PC-3 (cell line): ENCODE data around the gene NPAS2. TPM values are rescaled to one million over a fixed set of nuclear protein-coding genes. Genes with fewer than 3 reads are reported as not detected.
A peak's percentile ranks its signal among the peaks of the same experiment; 100 is the strongest.

Experiments
- ATAC-seq: fragments of 200-7000 bp; cut with Tn5 transposase; 2 replicates; pipeline ENCODE4 v1.9.1; 2020; ENCODE audit warnings: mild to moderate bottlenecking, moderate library complexity
- BruUV-seq: library from RNA; stranded (reverse); fragments of 400-500 nt; replicated peaks from 2 replicates; lab custom pipeline; 2021; lab: Mats Ljungman, UMichigan
- CTCF ChIA-PET: fragments of 300-600 bp; sonication (Branson Sonifier 250); formaldehyde crosslinking; loops from one replicate; lab custom pipeline; 2022; ENCODE audit warnings: antibody characterized with exemption; lab: Charles Lee
- POLR2A ChIA-PET: fragments of 300-600 bp; sonication (Branson Sonifier 250); formaldehyde crosslinking; loops from one replicate; lab custom pipeline; 2022; ENCODE audit warnings: antibody characterized with exemption; ENCODE audit not compliant: unreplicated experiment; lab: Charles Lee
- DNase-seq: peaks from one replicate; pipeline ENCODE4 v3.0.0-alpha.2; 2015
- H2AFZ ChIP-seq: fragments of 300-600 bp; sonication (generic); 2 replicates; pipeline ENCODE4 v1.6.0; 2016; ENCODE audit warnings: antibody characterized with exemption, low read length
- H3F3A ChIP-seq: fragments of 300-600 bp; sonication (generic); one replicate; pipeline ENCODE4 v1.6.0; 2017; ENCODE audit warnings: antibody characterized with exemption, low read length, control low read depth, mild to moderate bottlenecking; ENCODE audit not compliant: unreplicated experiment
- H3K27ac ChIP-seq: fragments of 300-600 bp; sonication (generic); 2 replicates; pipeline ENCODE4 v1.5.1; 2016; ENCODE audit warnings: mild to moderate bottlenecking, low read length
- H3K27me3 ChIP-seq: fragments of 300-600 bp; sonication (generic); 2 replicates; pipeline ENCODE4 v1.6.1; 2016; ENCODE audit warnings: low read length, mixed read lengths
- H3K36me3 ChIP-seq: fragments of 300-600 bp; sonication (generic); 2 replicates; pipeline ENCODE4 v1.6.1; 2016; ENCODE audit warnings: low read depth, mixed run types, low read length, mixed read lengths
- H3K4me1 ChIP-seq: fragments of 300-600 bp; sonication (generic); 2 replicates; pipeline ENCODE4 v1.5.1; 2016; ENCODE audit warnings: low read length; ENCODE audit not compliant: insufficient read depth
- H3K4me2 ChIP-seq: fragments of 300-600 bp; sonication (generic); 2 replicates; pipeline ENCODE4 v1.6.0; 2016; ENCODE audit warnings: low read length
- H3K4me3 ChIP-seq: fragments of 300-600 bp; sonication (generic); 2 replicates; pipeline ENCODE4 v1.5.1; 2016; ENCODE audit warnings: mild to moderate bottlenecking, low read length, mixed read lengths
- H3K79me2 ChIP-seq: fragments of 300-600 bp; sonication (generic); 2 replicates; pipeline ENCODE4 v1.6.1; 2017; ENCODE audit warnings: low read length, mixed read lengths
- H3K9ac ChIP-seq: fragments of 300-600 bp; sonication (generic); 2 replicates; pipeline ENCODE4 v1.6.0; 2016; ENCODE audit warnings: mild to moderate bottlenecking, low read length
- H3K9me2 ChIP-seq: fragments of 300-600 bp; sonication (generic); replicated peaks from 2 replicates; pipeline ENCODE4 v1.6.1; 2016; ENCODE audit warnings: mixed run types, low read length, mixed read lengths
- H3K9me3 ChIP-seq: fragments of 300-600 bp; sonication (generic); 2 replicates; pipeline ENCODE4 v1.6.1; 2016; ENCODE audit warnings: low read length, mixed read lengths
- H4K20me1 ChIP-seq: fragments of 300-600 bp; sonication (generic); 2 replicates; pipeline ENCODE4 v1.6.1; 2016; ENCODE audit warnings: low read length, mixed read lengths
- EZH2 ChIP-seq: fragments of 300-600 bp; sonication (generic); IDR thresholded peaks from one replicate; pipeline ENCODE4 v1.6.1; 2017; ENCODE audit warnings: antibody characterized with exemption, mild to moderate bottlenecking, low read length; ENCODE audit not compliant: unreplicated experiment
- EZH2phosphoT487 ChIP-seq: fragments of 300-600 bp; sonication (generic); IDR thresholded peaks from 2 replicates; pipeline ENCODE4 v1.6.1; 2018; ENCODE audit warnings: mild to moderate bottlenecking, antibody characterized with exemption, low read length, borderline replicate concordance
- intact Hi-C: fragments of 100-400 bp; cut with micrococcal nuclease; formaldehyde crosslinking; loops from 2 replicates; pipeline ENCODE4 v1.9.0; 2023
- total RNA-seq: library from RNA; depleted of rRNA; stranded (reverse); fragments of >200 nt; gene quantifications from 2 replicates; pipeline ENCODE4 v1.2.3, GENCODE V29; 2014
- TF ChIP-seq, protein P1 (sequence below): fragments of 300-600 bp; sonication (generic); conservative IDR thresholded peaks from 2 replicates; pipeline ENCODE4 v1.5.1; 2017; ENCODE audit warnings: antibody characterized with exemption, low read depth, mild to moderate bottlenecking, low read length

The NPAS2 gene
- total RNA-seq, 1 experiment from 2014 or later = 55.4 TPM

DNA sequence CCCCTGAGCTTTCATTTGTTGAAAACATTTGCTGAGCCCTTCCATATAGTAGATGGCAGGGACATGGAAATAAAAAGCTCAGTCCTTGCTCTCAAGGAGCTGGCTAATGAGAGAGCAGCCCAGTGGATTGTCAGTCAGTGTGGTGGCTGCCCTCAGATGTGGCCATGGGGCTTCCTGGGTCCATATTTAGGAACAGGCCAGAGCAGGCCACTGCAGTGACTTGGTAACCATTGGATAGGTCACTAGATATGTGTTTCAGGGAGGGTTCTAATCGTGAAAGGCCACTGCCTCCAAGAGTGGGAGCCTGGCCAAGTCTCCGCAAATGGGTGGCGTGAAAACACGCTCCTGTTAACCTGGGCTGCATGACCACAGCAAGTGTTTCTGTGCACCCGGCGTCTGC is 37.4 kb downstream of the NPAS2 start:
- H3K79me2 ChIP-seq = peaks cover 87% of the 10 kb centered on the region
- peak overlapping the region; percentile 60 for H3K4me2 ChIP-seq
- peak overlapping the region; percentile 75 for H3K9ac ChIP-seq
- peak overlapping the region; percentile 89 for H3K27ac ChIP-seq
- no peaks in the 10 kb centered on the region for H3K9me2 ChIP-seq
- no peaks in the 10 kb centered on the region for H3K9me3 ChIP-seq
- H3K27me3 ChIP-seq = no peaks in the 10 kb centered on the region
- intact Hi-C loops = loop anchor here (5.0 kb wide), 1 partner anchor 45 kb away; no protein-coding TSS in a partner anchor
- DNase-seq = no peak
- peaks cover 4% of the 10 kb centered on the region; the same call in 1 of the 2 replicates for H4K20me1 ChIP-seq
- no TSS peak for BruUV-seq
- H2AFZ ChIP-seq = no peak overlapping the region
- ChIA-PET POLR2A (interaction anchor here (0.6 to 0.9 kb wide), 2 partner anchors 46 to 627 kb away, joined by 3 to 5 read pairs; no protein-coding TSS in a partner anchor), CTCF (interaction anchor here (0.9 to 1.0 kb wide), 2 partner anchors 40 to 46 kb away, joined by 3 to 4 read pairs; no protein-coding TSS in a partner anchor)
- H3F3A ChIP-seq = peaks cover 20% of the 10 kb centered on the region
- peaks cover 69% of the 10 kb centered on the region for H3K4me1 ChIP-seq
- H3K36me3 ChIP-seq = peaks cover 4% of the 10 kb centered on the region; the same call in 1 of the 2 replicates
- ATAC-seq = peak; percentile 10
- H3K4me3 ChIP-seq = no peak overlapping the region
- no peak for TF ChIP-seq EZH2phosphoT487
- TF ChIP-seq, protein P1, sequence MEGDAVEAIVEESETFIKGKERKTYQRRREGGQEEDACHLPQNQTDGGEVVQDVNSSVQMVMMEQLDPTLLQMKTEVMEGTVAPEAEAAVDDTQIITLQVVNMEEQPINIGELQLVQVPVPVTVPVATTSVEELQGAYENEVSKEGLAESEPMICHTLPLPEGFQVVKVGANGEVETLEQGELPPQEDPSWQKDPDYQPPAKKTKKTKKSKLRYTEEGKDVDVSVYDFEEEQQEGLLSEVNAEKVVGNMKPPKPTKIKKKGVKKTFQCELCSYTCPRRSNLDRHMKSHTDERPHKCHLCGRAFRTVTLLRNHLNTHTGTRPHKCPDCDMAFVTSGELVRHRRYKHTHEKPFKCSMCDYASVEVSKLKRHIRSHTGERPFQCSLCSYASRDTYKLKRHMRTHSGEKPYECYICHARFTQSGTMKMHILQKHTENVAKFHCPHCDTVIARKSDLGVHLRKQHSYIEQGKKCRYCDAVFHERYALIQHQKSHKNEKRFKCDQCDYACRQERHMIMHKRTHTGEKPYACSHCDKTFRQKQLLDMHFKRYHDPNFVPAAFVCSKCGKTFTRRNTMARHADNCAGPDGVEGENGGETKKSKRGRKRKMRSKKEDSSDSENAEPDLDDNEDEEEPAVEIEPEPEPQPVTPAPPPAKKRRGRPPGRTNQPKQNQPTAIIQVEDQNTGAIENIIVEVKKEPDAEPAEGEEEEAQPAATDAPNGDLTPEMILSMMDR = no peak
- TF ChIP-seq EZH2 = no peak

DNA sequence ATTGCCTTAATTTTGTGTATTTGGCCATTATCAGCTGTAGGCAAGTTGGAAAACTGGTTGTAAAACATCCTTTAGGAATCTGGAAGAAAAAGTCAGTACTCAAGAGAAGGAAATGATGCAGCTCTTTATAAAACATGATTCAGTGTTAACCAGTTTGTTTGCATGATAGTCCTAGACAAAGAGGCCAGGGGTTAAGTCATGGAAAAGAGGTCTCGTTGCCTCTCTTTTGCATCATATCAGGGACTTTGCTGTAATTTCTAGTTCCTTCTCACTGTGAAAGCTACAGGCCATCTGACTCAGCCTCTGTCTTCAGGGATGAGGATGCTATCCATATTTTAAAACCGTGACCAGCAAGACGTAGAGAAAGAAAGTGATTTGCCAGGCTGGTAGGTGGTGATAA is 38.0 kb downstream of the NPAS2 start:
- peaks cover 4% of the 10 kb centered on the region; the same call in 1 of the 2 replicates for H4K20me1 ChIP-seq
- peak; percentile 64 for ATAC-seq
- peak overlapping the region; percentile 75 for H3K9ac ChIP-seq
- H3F3A ChIP-seq = peaks cover 20% of the 10 kb centered on the region
- TF ChIP-seq, protein P1 = no peak
- TF ChIP-seq EZH2 (no peak), EZH2phosphoT487 (no peak)
- peaks cover 4% of the 10 kb centered on the region; the same call in 1 of the 2 replicates for H3K36me3 ChIP-seq
- H3K79me2 ChIP-seq = peaks cover 89% of the 10 kb centered on the region
- CTCF ChIA-PET = interaction anchor here (1.0 kb wide), 1 partner anchor 45 kb away, joined by 4 read pairs; no protein-coding TSS in a partner anchor
- H2AFZ ChIP-seq = no peak overlapping the region
- no TSS peak for BruUV-seq
- POLR2A ChIA-PET = interaction anchor here (0.6 to 0.9 kb wide), 2 partner anchors 45 to 627 kb away, joined by 3 to 5 read pairs; no protein-coding TSS in a partner anchor
- peaks cover 68% of the 10 kb centered on the region for H3K4me1 ChIP-seq
- H3K9me2 ChIP-seq = no peaks in the 10 kb centered on the region
- peak; percentile 83 for DNase-seq
- no peaks in the 10 kb centered on the region for H3K27me3 ChIP-seq
- H3K9me3 ChIP-seq = no peaks in the 10 kb centered on the region
- intact Hi-C loops = loop anchor here (5.0 kb wide), 1 partner anchor 44 kb away; no protein-coding TSS in a partner anchor
- peak overlapping the region; percentile 60 for H3K4me2 ChIP-seq
- H3K27ac ChIP-seq = peak overlapping the region; percentile 89
- peak overlapping the region; percentile 8; the same call in 1 of the 2 replicates for H3K4me3 ChIP-seq

DNA sequence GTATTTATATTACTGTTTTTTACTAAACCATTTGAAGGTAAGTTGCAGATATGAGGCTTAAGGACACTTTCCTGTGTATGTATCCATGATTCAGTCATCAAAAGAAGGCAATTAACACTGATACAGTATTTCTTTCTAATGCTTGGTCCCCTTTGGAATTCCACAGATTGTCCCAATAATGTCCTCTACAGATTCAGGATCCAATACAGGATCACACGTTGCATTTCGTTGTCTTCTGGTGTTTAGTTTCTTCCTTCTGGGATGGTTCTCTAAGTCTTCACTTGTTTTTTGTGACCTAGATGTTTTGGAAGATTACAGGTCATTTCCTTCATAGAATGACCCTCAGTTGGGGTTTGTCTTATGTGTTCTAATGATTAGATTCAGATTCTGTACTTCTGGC is 40.0 kb downstream of the NPAS2 start:
- intact Hi-C loops = loop anchor here (5.0 kb wide), 1 partner anchor 42 kb away; no protein-coding TSS in a partner anchor
- H3K9me3 ChIP-seq = no peaks in the 10 kb centered on the region
- peaks cover 13% of the 10 kb centered on the region for H3F3A ChIP-seq
- no peak overlapping the region for H3K4me2 ChIP-seq
- no peak overlapping the region for H2AFZ ChIP-seq
- BruUV-seq = no TSS peak
- no peak overlapping the region for H3K4me3 ChIP-seq
- peaks cover 1% of the 10 kb centered on the region; the same call in 1 of the 2 replicates for H3K36me3 ChIP-seq
- ChIA-PET CTCF (no interaction called here), POLR2A (interaction anchor here (0.6 kb wide), 1 partner anchor 127 kb away, joined by 6 read pairs; no protein-coding TSS in a partner anchor)
- H3K27ac ChIP-seq = no peak overlapping the region
- H3K79me2 ChIP-seq = peaks cover 91% of the 10 kb centered on the region
- ATAC-seq (no peak), DNase-seq (no peak)
- no peaks in the 10 kb centered on the region for H3K27me3 ChIP-seq
- H4K20me1 ChIP-seq = peaks cover 4% of the 10 kb centered on the region; the same call in 1 of the 2 replicates
- no peak for TF ChIP-seq EZH2phosphoT487
- no peak overlapping the region for H3K9ac ChIP-seq
- H3K4me1 ChIP-seq = peaks cover 49% of the 10 kb centered on the region
- no peaks in the 10 kb centered on the region for H3K9me2 ChIP-seq
